GM18909 (cell line): ENCODE results near the gene FOXD4L1.
"Not testable (repeated sequence)": the region's sequence is repeated elsewhere in the genome, so short reads cannot be mapped to it uniquely, and the experiment has no call there.

Experiments used
- ATAC-seq: cut with Tn5 transposase; IDR thresholded peaks from one replicate; pipeline ENCODE4 v1.9.1; 2021; ENCODE audit warnings: mild to moderate bottlenecking; ENCODE audit not compliant: unreplicated experiment, poor library complexity

The FOXD4L1 gene

DNA sequence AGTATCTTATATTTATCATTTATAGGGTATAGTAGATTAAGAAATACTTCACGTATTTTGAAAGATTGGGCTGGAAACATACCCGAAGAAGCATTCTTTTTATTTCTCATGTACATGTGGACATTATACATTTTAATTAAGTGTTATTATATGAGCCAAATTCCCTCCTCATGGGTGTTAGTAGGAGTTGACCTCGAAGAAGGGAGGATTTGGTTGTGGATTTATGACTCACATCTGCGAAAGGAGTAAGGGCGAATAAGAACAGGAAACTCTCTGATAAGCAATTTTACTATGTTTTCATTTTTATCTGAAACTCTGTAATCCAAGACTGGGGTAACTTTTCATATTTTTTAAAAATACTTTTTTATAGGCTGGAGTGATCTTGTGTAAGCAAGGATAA lies 23.0 kb downstream of the FOXD4L1 start:
- not testable (repeated sequence) for ATAC-seq

DNA sequence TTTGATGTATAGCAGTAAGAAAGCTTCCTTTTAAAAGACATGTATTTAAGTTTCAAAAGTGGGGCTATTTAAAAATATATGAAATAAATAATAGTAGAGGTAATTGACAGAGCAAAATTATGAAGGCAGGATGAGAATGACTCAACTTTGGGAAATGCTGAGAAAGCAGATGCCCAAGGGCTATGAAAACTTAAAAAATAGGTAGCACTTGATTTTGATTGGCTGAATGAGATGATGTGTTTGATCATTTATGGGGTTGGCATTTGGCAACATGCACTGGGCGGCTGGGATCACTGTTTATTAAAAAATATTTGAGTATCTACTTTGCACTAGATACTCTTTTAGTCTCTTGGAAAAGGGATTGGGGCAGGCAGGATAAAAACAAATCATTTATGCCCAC lies 26.5 kb downstream of the FOXD4L1 start:
- ATAC-seq, result not testable (repeated sequence)

DNA sequence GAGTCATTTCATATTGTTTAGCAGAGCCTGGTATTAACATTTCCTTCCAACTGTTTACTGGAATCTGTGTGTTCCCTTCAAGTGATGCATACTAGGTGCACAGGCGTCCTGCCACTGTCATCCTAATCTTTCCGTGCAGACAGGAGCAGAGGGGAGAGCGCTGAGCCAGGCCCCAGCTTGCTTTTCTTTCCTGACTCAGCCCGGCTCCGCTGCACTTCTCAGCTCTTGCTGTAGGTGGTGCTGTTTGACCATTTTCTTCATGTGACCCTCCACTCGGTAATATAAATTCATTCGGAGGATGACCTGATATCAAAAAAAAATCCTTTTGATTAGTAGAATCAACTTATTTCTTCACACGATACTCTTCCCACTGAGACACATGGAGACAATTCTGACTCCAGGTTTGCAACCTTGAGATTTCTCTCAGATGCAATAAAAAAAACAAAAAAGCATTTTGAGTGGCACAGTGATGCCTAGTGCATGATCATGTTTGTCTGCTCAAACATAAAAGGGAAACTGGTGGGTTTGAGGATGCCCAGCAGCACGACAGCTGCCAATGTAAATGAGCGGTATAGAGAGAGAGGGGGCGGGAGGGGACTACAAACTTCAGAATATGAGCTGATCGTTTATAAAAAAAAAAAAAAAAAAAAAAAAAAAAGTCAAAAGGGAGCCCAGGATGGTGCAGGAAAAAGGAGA lies 29.0 kb downstream of the FOXD4L1 start:
- ATAC-seq, result peak; percentile 86

DNA sequence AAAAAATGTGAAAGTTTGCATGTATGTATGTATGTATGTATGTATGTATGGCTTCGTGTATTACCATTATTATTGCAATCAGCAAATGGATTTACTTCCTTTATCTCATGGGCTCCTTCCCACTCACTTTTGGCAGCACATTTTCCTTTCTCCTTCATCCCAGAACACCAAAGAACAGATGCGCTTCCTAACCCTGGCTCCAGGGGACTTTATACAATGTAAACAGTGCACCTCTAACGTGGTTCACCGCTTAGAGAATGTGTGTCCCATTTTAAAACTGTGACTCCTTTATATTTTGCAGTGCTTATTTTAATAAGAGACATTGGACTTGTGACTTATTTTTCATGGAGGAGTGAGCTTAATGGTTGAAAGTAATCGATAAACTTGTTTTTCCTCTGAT lies 29.7 kb downstream of the FOXD4L1 start:
- not testable (repeated sequence) for ATAC-seq

DNA sequence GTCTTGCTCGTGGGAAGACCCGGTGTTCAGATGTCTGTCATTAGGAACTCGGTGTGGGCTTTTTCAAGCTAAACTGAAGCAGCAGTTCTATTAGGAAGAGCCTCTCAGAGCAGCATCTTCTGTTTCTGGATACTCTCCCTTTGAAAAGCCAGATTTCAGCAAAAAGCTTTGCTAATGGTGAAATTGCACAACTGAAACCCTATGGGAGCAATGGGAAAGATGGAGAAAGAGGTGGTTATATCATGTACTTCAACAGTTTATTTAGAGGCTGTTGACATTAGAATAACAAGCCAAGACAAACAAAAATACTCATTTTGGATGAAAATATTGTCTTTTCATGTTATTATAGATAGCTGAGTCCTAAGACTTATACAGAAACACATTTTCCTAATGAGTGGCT lies 30.4 kb downstream of the FOXD4L1 start:
- not testable (repeated sequence) for ATAC-seq

DNA sequence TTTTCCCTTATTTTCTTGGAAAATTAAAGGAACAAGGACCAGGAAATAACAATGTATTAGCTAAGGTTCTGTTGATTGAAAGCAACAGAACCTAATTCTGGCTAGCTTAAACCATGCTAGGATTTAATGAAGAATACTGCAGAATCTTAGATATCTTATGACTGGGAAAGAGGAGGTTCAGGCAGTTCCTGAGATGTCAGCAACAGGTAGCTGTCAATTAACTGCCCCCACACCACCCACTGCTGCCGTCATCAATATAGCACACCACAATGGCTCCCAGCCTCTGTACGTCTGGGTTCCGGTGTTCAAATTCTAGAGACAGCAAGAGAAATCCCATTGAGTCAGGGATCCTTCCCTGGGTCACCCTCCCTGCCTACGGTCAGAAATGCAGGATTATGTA lies 34.5 kb downstream of the FOXD4L1 start:
- not testable (repeated sequence) for ATAC-seq

DNA sequence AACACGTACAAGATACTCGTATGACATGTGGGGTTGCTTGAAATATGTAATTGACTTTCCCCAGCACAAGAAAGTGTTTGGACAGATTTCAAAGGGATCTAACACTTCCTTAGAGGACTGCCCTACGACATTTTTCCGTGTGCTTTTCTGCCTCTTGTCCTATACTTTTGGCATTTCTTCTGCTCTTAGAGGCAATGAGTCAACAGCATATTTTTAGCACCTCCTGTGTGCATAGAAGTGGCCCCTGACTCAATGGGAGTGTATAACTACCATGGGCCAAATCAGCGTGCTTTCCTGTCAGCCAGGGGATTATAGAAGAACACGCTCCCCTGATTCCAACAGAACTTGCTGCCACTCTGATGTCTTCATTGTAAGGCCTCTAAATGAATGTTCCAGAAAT lies 38.1 kb downstream of the FOXD4L1 start:
- not testable (repeated sequence) for ATAC-seq

DNA sequence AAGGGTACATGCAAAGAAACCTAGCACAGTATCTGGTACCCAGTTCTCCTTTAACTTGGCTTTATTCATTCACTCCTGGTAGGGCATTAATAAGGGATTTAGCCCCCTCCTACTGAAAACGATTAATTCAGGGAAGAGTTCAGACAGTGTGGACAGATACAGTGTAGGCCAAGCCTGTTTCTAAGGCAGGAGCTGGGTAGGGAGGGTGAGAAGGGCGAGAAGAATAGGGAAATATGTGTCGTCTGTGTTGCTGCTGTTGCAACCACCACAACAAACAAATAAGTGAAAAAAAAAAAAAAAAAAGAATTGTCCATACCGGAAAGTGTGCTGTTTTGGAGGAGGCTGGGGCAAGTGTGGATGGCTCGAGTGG lies 42.4 kb downstream of the FOXD4L1 start:
- not testable (repeated sequence) for ATAC-seq

DNA sequence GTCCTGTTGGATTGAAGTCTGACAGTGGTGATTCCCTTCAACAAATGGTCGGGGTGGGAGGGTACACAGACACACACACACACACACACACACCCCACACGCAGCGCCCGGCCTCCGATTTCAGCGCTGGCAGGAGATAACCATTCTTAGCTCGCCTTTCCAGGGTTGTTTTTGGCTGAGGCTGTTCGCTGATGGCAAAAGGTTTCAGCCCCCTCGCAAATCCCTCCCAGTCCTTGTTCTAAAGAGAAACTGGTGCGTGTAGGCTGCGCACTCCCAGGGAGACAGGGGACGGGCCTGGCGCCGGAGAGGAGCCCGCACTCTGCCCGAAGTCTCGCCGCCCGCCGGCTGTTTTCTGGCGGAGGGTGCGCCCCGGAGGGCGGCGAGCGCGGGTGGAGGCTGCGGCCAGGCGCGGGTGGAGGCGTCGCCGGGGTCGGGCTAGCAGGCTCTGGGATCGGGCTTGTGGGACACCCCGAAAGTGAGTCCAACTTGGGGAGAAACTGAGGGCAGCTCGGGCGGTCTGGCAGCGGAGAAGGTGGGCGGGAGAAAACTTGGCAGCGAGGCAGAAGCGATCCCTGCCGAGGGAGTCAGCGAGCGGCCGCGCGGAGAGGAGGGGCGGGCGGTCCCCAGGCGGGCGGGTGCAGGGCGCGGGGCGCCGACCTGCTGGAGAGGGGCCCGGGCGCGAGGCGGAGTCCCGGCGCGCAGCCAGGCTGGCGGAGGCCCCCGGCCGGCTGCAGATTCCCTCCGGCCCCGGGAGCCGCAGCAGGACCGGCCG lies 42.9 kb downstream of the FOXD4L1 start:
- ATAC-seq, result not testable (repeated sequence)

DNA sequence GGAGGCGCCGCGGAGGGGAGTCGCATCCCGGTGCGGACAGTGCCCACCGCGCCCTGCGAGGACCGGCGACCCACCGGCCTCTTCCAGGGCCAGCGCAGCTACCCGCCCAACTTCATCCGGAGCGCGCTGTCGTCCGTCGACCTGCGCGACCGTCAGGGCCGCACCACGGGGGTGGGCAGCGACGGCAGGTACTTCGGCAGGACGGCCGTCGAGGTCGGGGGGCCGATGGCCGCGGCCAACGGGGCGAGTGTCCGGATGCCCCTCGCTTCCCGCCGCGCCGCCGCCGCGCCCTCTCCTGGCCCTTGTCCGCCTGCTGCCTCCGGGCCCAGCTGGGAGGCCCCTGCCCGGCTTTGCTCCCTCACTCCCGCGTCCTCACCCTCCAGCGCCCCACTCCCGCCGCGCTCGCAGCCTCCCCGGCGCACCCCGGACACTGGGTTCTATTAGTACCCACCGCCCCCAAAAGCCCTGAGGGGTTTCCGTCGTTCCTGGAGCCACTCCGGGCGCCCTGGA lies 43.6 kb downstream of the FOXD4L1 start:
- not testable (repeated sequence) for ATAC-seq

DNA sequence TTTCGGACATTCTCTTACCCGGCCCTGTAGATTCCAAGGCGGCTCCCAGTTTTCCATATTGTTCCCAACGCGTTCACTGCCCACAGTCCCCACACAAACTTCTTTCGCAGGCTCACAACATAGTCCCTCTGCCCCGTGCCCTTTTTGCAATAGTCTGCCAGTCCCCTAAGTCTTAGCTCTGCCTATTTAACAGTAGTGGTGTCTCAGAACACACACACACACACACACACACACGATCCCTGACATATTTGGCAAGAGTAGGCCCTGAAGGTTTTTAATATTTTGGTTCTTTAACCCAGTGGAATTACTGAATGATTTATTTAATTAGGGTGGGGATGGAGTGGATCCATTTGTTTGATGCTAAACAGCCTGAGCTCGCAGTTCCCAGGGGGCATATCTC lies 44.1 kb downstream of the FOXD4L1 start:
- ATAC-seq, result not testable (repeated sequence)
